Breast epithelium (tissue), 3 donors: Measurements from ENCODE around the gene GATAD2B.

Experiments used
- POLR2A ChIP-seq: fragments of 450-650 bp; IDR thresholded peaks from one replicate; pipeline ENCODE4 v1.6.1; 2016; ENCODE audit warnings: antibody characterized with exemption, mild to moderate bottlenecking, moderate library complexity
- TF ChIP-seq, protein P1 (sequence below), 3 donors: fragments of 450-650 bp; IDR thresholded peaks; one replicate each; pipeline ENCODE4 v1.5.1; 2016 to 2017; ENCODE audit warnings: antibody characterized with exemption in 3 of 3, mild to moderate bottlenecking in 3 of 3, moderate library complexity in 3 of 3

GRCh38 chr1:153780551-153780950, 142.2 kb downstream of the GATAD2B start:
- TF ChIP-seq POLR2A = no peak
- TF ChIP-seq, protein P1, sequence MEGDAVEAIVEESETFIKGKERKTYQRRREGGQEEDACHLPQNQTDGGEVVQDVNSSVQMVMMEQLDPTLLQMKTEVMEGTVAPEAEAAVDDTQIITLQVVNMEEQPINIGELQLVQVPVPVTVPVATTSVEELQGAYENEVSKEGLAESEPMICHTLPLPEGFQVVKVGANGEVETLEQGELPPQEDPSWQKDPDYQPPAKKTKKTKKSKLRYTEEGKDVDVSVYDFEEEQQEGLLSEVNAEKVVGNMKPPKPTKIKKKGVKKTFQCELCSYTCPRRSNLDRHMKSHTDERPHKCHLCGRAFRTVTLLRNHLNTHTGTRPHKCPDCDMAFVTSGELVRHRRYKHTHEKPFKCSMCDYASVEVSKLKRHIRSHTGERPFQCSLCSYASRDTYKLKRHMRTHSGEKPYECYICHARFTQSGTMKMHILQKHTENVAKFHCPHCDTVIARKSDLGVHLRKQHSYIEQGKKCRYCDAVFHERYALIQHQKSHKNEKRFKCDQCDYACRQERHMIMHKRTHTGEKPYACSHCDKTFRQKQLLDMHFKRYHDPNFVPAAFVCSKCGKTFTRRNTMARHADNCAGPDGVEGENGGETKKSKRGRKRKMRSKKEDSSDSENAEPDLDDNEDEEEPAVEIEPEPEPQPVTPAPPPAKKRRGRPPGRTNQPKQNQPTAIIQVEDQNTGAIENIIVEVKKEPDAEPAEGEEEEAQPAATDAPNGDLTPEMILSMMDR (IDR thresholded peaks at IDR 0.05) = no peak
